HepG2 (cell line): Measurements from ENCODE around the gene MCM6. TPM values are rescaled to one million over a fixed set of nuclear protein-coding genes. Genes with fewer than 3 reads are reported as not detected.

Experiments
- ATAC-seq: fragments of 200-7000 bp; cut with Tn5 transposase; 3 replicates; pipeline ENCODE4 v1.9.1; 2020; ENCODE audit warnings: mild to moderate bottlenecking, moderate library complexity
- BruUV-seq: library from RNA; stranded (reverse); fragments of 400-500 nt; replicated peaks from 2 replicates; lab custom pipeline; 2021; lab: Mats Ljungman, UMichigan
- CTCF ChIA-PET: fragments of 300-600 bp; formaldehyde crosslinking; extraction: SDS; loops from one replicate; lab custom pipeline; 2021; ENCODE audit warnings: low total read pairs, inconsistent platforms, low intra/inter-chr PET ratio; lab: Yijun Ruan, JAX
- POLR2A ChIA-PET: fragments of 350-600 bp; sonication (Branson Sonifier 250); formaldehyde crosslinking; loops from one replicate; lab custom pipeline; 2020; ENCODE audit warnings: antibody characterized with exemption, inconsistent platforms; lab: Yijun Ruan, JAX
- DNase-seq: peaks from one replicate; pipeline ENCODE4 v3.0.0-alpha.2; 2015; ENCODE audit warnings: low spot score
- FAIRE-seq: peaks from 3 replicates; lab custom pipeline; 2011; peaks lifted over from hg19 to GRCh38; lab: Jason Lieb, UNC
- H2AFZ ChIP-seq: one replicate; pipeline ENCODE4 v1.6.1; 2011; ENCODE audit warnings: low read length, inconsistent platforms
- H3K27ac ChIP-seq: fragments of 300-600 bp; 3 replicates; pipeline ENCODE4 v1.8.0; 2011; ENCODE audit warnings: mixed run types, mild to moderate bottlenecking, mixed read lengths, low read length, inconsistent platforms; ENCODE audit not compliant: insufficient read depth; ENCODE audit errors: extremely low read length
- H3K27me3 ChIP-seq, 2 experiments: fragments of 200-600 bp in 1 of 2; 2 replicates in 1 of 2; 3 replicates in 1 of 2; pipeline versions ENCODE4 v1.6.0 to v1.8.0; 2011; ENCODE audit warnings: low read length in 2 of 2, mild to moderate bottlenecking in 2 of 2, moderate library complexity in 2 of 2, inconsistent platforms in 1 of 2; ENCODE audit not compliant: insufficient read depth in 2 of 2, control insufficient read depth in 1 of 2
- H3K36me3 ChIP-seq, 2 experiments: fragments of 200-600 bp in 1 of 2; replicated peaks in 1 of 2; 2 replicates in 1 of 2; 3 replicates in 1 of 2; pipeline versions ENCODE4 v1.5.1 to v1.8.0; 2011; ENCODE audit warnings: low read length in 2 of 2, inconsistent platforms in 1 of 2; ENCODE audit not compliant: insufficient read depth in 2 of 2, control insufficient read depth in 1 of 2
- H3K4me1 ChIP-seq: 2 replicates; pipeline ENCODE4 v1.5.1; 2012; ENCODE audit warnings: low read length, inconsistent platforms; ENCODE audit not compliant: insufficient read depth
- H3K4me2 ChIP-seq: 2 replicates; pipeline ENCODE4 v1.6.0; 2011; ENCODE audit warnings: low read depth, low read length, inconsistent platforms
- H3K4me3 ChIP-seq, 3 experiments: fragments of 200-600 bp in 1 of 3; sonication (generic), shearing (Covaris generic) in 1 of 3; replicated peaks in 1 of 3; 2 replicates each; pipeline ENCODE4 v1.5.1; 2011 to 2016; ENCODE audit warnings: low read length in 3 of 3, inconsistent platforms in 2 of 3, low read depth in 2 of 3, mild to moderate bottlenecking in 2 of 3, control low read depth in 1 of 3, mixed read lengths in 1 of 3; ENCODE audit not compliant: insufficient read depth in 1 of 3
- H3K79me2 ChIP-seq: one replicate; pipeline ENCODE4 v1.6.1; 2011; ENCODE audit warnings: low read length, inconsistent platforms; ENCODE audit not compliant: insufficient read depth
- H3K9ac ChIP-seq: 2 replicates; pipeline ENCODE4 v1.6.0; 2011; ENCODE audit warnings: mild to moderate bottlenecking, low read depth, low read length, inconsistent platforms; ENCODE audit not compliant: insufficient read depth
- H3K9me3 ChIP-seq: 2 replicates; pipeline ENCODE4 v1.5.1; 2012; ENCODE audit warnings: mild to moderate bottlenecking, low read length
- H4K20me1 ChIP-seq: 2 replicates; pipeline ENCODE4 v1.6.0; 2011; ENCODE audit warnings: inconsistent platforms, mild to moderate bottlenecking, low read length, moderate library complexity; ENCODE audit not compliant: insufficient read depth
- AKAP8 ChIP-seq: sonication (generic); formaldehyde crosslinking; IDR thresholded peaks from 2 replicates; pipeline ENCODE4 v1.5.1; 2020; ENCODE audit warnings: mild to moderate bottlenecking, missing genetic modification reagents
- HOXD1 ChIP-seq: sonication (generic); formaldehyde crosslinking; IDR thresholded peaks from 2 replicates; pipeline ENCODE4 v1.5.0; 2020; ENCODE audit warnings: missing genetic modification reagents
- LCORL ChIP-seq, 2 experiments: fragments of 450-650 bp in 1 of 2; sonication (generic) in 1 of 2; formaldehyde crosslinking in 1 of 2; IDR thresholded peaks; 2 replicates each; pipeline versions ENCODE4 v1.5.0 to v1.6.1; 2017 to 2020; ENCODE audit warnings: antibody characterized with exemption in 1 of 2, missing genetic modification reagents in 1 of 2
- RORA ChIP-seq: sonication (generic); formaldehyde crosslinking; IDR thresholded peaks from 2 replicates; pipeline ENCODE4 v1.5.0; 2020; ENCODE audit warnings: mild to moderate bottlenecking, missing genetic modification reagents, moderate library complexity
- ZNF234 ChIP-seq: sonication (generic); formaldehyde crosslinking; conservative IDR thresholded peaks from 2 replicates; pipeline ENCODE4 v1.5.1; 2020; ENCODE audit warnings: mild to moderate bottlenecking, missing genetic modification reagents
- WGBS: methylation state at CpG from one replicate; pipeline ENCODE4 v1.1.6; 2017; ENCODE audit warnings: low lambda C conversion rate; 5-methylcytosine and 5-hydroxymethylcytosine counted together
- in situ Hi-C: cut with HindIII; loops from 2 replicates; pipeline ENCODE4 v1.10.0; 2017; ENCODE audit warnings: low pct_unique_long_range_greater_than_20kb; ENCODE audit not compliant: extremely low pct_ligation_motif_present
- intact Hi-C: fragments of 100-400 bp; cut with micrococcal nuclease; formaldehyde crosslinking; loops from one replicate; pipeline ENCODE4 v1.10.0; 2022; ENCODE audit not compliant: unreplicated experiment
- polyA plus RNA-seq, 8 experiments: library from polyadenylated mRNA; depleted of rRNA in 3 of 8; stranded (reverse) in 7 of 8; unstranded in 1 of 8; fragments of >200 nt; fragmentation: Illumina TruSeq in 4 of 8; extraction: Trizol in 4 of 8; gene quantifications; 2 replicates each; pipeline versions ENCODE4 v1.2.1 to v1.2.3, GENCODE V29; 2011 to 2016; ENCODE audit warnings: low read depth in 4 of 8, missing spikeins in 1 of 8, mixed read lengths in 1 of 8; ENCODE audit not compliant: insufficient read depth in 1 of 8
- total RNA-seq, 5 experiments: library from RNA; depleted of rRNA; stranded (reverse); fragments of >200 nt; fragmentation: Illumina TruSeq; extraction: Trizol; gene quantifications; 2 replicates each; pipeline ENCODE4 v1.2.3, GENCODE V29; 2016; ENCODE audit warnings: low read depth in 1 of 5
- TF ChIP-seq, protein P1 (sequence below): fragments of 450-650 bp; IDR thresholded peaks from 2 replicates; pipeline ENCODE4 v1.6.1; 2017; ENCODE audit warnings: mild to moderate bottlenecking
- TF ChIP-seq, protein P2 (sequence below): IDR thresholded peaks from 2 replicates; pipeline ENCODE4 v1.6.1; 2012; ENCODE audit warnings: inconsistent platforms
- TF ChIP-seq, protein P3 (sequence below): sonication (generic); formaldehyde crosslinking; IDR thresholded peaks from 2 replicates; pipeline ENCODE4 v1.8.0; 2022; ENCODE audit warnings: mild to moderate bottlenecking, missing genetic modification reagents

Gene MCM6
- total and polyA plus RNA-seq, 2 of the 13 experiments (the other 11 are each of a cell fraction or from before 2014, with no cell fraction given) = 9.7 to 18.7 TPM

DNA sequence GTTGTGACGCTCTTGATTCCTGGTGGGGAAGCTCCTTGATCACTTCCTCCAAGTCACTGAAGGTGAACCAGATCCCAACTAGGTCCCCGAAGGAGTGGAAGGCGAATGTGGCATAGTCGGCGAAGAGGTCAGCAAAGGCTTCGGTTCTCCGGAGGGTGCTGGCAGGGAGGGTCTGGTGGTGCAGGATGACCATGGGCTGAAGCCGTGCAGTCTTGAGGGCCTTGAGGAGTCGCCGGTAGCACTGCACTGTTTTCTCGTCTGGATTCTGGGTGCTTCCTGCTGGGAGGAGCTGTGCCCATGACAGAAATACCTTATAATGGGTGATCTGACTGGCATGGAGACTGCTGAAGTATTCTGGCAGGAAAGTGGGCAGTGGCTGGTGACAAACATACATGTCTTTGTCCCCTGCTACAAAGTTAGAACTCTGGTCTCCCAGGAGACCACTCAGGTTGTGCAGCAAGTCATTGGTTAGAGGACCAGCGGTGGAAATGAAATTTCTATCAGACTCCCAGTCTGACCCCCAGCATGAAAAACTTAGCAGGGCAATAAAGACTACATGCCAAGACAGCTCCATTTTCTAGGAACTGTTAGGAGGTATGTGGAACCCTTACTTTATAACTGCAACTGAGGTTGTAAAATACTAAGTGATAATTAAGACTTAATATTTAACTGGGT lies 39.5 kb downstream of the MCM6 start, which contains the start of gene LCT (continued):
- TF ChIP-seq, protein P1, sequence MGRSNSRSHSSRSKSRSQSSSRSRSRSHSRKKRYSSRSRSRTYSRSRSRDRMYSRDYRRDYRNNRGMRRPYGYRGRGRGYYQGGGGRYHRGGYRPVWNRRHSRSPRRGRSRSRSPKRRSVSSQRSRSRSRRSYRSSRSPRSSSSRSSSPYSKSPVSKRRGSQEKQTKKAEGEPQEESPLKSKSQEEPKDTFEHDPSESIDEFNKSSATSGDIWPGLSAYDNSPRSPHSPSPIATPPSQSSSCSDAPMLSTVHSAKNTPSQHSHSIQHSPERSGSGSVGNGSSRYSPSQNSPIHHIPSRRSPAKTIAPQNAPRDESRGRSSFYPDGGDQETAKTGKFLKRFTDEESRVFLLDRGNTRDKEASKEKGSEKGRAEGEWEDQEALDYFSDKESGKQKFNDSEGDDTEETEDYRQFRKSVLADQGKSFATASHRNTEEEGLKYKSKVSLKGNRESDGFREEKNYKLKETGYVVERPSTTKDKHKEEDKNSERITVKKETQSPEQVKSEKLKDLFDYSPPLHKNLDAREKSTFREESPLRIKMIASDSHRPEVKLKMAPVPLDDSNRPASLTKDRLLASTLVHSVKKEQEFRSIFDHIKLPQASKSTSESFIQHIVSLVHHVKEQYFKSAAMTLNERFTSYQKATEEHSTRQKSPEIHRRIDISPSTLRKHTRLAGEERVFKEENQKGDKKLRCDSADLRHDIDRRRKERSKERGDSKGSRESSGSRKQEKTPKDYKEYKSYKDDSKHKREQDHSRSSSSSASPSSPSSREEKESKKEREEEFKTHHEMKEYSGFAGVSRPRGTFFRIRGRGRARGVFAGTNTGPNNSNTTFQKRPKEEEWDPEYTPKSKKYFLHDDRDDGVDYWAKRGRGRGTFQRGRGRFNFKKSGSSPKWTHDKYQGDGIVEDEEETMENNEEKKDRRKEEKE = no peak
- TF ChIP-seq, protein P2, sequence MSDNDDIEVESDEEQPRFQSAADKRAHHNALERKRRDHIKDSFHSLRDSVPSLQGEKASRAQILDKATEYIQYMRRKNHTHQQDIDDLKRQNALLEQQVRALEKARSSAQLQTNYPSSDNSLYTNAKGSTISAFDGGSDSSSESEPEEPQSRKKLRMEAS = no peak

DNA sequence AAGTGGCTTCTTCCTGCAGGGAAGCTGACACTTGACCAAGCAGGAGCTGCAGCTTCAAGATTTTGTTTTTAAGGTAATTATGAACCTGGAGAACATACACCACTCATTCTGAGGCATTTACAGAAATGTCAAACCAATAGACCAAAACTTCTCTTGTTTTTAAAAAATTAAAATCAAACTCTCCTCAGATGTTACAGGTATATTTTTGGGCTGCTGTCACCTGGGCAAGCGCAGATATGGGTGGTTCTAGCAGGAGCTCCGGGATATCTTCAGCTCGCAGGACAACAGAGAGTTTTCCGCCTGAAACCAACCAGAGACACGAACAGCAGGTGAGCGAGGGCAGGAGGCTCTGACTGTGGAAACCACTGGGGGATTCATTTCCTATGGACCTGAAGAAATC lies 43.4 kb downstream of the MCM6 start:
- Histone ChIP-seq H2AFZ (no peak overlapping the region), H3K36me3 (no peaks in the 10 kb centered on the region), H3K4me3 (no peak overlapping the region), H3K9ac (no peak overlapping the region), H3K27me3 (peaks cover 2 to 4% of the 10 kb centered on the region in 2 experiments; a peak in 3 of 5 replicates), H3K4me2 (no peak overlapping the region), H3K27ac (no peak overlapping the region), H3K79me2 (no peaks in the 10 kb centered on the region), H4K20me1 (no peaks in the 10 kb centered on the region), H3K9me3 (no peaks in the 10 kb centered on the region), H3K4me1 (0 out of 2 replicates have a peak, but pooled peaks cover 5% of the 10 kb centered on the region)
- no peak for FAIRE-seq
- no peak for TF ChIP-seq HOXD1 (CRISPR knock-in tag)
- TF ChIP-seq RORA = no peak
- TF ChIP-seq AKAP8 (CRISPR knock-in tag) = no peak
- TF ChIP-seq, protein P3, sequence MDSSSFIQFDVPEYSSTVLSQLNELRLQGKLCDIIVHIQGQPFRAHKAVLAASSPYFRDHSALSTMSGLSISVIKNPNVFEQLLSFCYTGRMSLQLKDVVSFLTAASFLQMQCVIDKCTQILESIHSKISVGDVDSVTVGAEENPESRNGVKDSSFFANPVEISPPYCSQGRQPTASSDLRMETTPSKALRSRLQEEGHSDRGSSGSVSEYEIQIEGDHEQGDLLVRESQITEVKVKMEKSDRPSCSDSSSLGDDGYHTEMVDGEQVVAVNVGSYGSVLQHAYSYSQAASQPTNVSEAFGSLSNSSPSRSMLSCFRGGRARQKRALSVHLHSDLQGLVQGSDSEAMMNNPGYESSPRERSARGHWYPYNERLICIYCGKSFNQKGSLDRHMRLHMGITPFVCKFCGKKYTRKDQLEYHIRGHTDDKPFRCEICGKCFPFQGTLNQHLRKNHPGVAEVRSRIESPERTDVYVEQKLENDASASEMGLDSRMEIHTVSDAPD (CRISPR knock-in tag) = no peak
- no peak for TF ChIP-seq LCORL (IDR thresholded peaks at IDR 0.05)
- TF ChIP-seq LCORL (CRISPR knock-in tag; IDR thresholded peaks at IDR 0.05) = no peak
- TF ChIP-seq ZNF234 (CRISPR knock-in tag) = no peak
- no TSS peak for BruUV-seq
- CTCF ChIA-PET = no interaction called here
- intact Hi-C loops = no loop called here
- POLR2A ChIA-PET = no interaction called here
- 64% methylated on average over 6 of the region's 6 CpGs for WGBS
- in situ Hi-C loops = no loop called here
- DNase-seq = no peak
- ATAC-seq = no peak
